K562 (cell line): Measurements from ENCODE around the gene CDKN2AIP. TPM values are rescaled to one million over a fixed set of nuclear protein-coding genes. Genes with fewer than 3 reads are reported as not detected.

Experiments
- DEAF1 ChIP-seq: fragments of 450-650 bp; formaldehyde crosslinking; IDR thresholded peaks from 2 replicates; pipeline ENCODE4 v1.4.0; 2020; ENCODE audit warnings: mild to moderate bottlenecking, moderate library complexity
- MAZ ChIP-seq, 2 experiments: fragments of 450-650 bp in 1 of 2; sonication (generic) in 1 of 2; formaldehyde crosslinking; IDR thresholded peaks in 1 of 2; conservative IDR thresholded peaks in 1 of 2; 2 replicates each; pipeline versions ENCODE4 v1.4.0 to v1.5.0; 2020; ENCODE audit warnings: mild to moderate bottlenecking in 1 of 2, missing genetic modification reagents in 1 of 2
- MGA ChIP-seq: fragments of 450-650 bp; IDR thresholded peaks from 2 replicates; pipeline ENCODE4 v1.6.1; 2016; ENCODE audit warnings: mild to moderate bottlenecking, moderate library complexity
- ZKSCAN8 ChIP-seq: fragments of 200-800 bp; sonication (Bioruptor generic); IDR thresholded peaks from 2 replicates; pipeline ENCODE4 v1.6.1; 2016; ENCODE audit warnings: missing genetic modification characterization, missing compliant biosample characterization
- polyA plus RNA-seq, 8 experiments: library from polyadenylated mRNA; depleted of rRNA in 4 of 8; stranded (reverse) in 5 of 8; unstranded in 3 of 8; fragments of >200 nt; fragmentation: Nextera tagmentation in 2 of 8; fragmentation: Illumina TruSeq in 1 of 8; extraction: Ambion mirVana in 2 of 8; extraction: Trizol in 1 of 8; gene quantifications; 2 replicates each; pipeline versions ENCODE4 v1.2.1 to v1.2.3, GENCODE V29; 2011 to 2014; ENCODE audit warnings: inconsistent platforms in 1 of 8, missing spikeins in 1 of 8
- total RNA-seq, 7 experiments: library from RNA; depleted of rRNA in 6 of 7; stranded (reverse); fragments of >200 nt in 6 of 7; fragmentation: Illumina TruSeq in 2 of 7; extraction: Trizol in 2 of 7; gene quantifications; 2 replicates each; pipeline versions ENCODE4 v1.2.1 to v1.2.3, GENCODE V29; 2011 to 2021; ENCODE audit warnings: low replicate concordance in 1 of 7

Gene CDKN2AIP
- total and polyA plus RNA-seq, 9 of the 15 experiments (the other 6 are each of a cell fraction or from before 2014, with no cell fraction given), result 5.9 to 22.0 (median 19.7) TPM

- TF ChIP-seq DEAF1 (CRISPR knock-in tag) (no peak), MGA (peak; percentile 58; the same call in 1 of the 2 replicates), MAZ (CRISPR knock-in tag; conservative IDR thresholded peaks at IDR 0.05 in 1 of 2, IDR thresholded peaks at IDR 0.05 in 1 of 2) (peak in 1 of 2 experiments; percentile 15; a peak in 1 of 4 replicates), ZKSCAN8 (no peak)
Measured at GRCh38 chr4:183445097-183445428, 627 bp downstream of the CDKN2AIP start (continued).
